ENCODE measurements around the gene KANK3. TPM values are rescaled to one million over a fixed set of nuclear protein-coding genes. Genes with fewer than 3 reads are reported as not detected.
"Not testable (repeated sequence)": the region's sequence is repeated elsewhere in the genome, so short reads cannot be mapped to it uniquely, and the experiment has no call there.

The KANK3 gene
- total RNA-seq, 3 donors from 2014 or later (not counting 1 experiment from before 2014, with no cell fraction given): 5.7 to 16.9 (median 8.4) TPM

GRCh38 chr19:8321067-8321985 lies 21.7 kb downstream of the KANK3 start, which contains the start of the genes NDUFA7 and RPS28:
Gene NDUFA7 (minus strand): TSS chr19:8321375. CDS start chr19:8321358, 17 bp downstream.
Gene RPS28 (plus strand): TSS chr19:8321496. CDS start chr19:8321531, 35 bp downstream.
- WGBS (ENCODE audit: insufficient coverage): under 1% methylated on average over 72 of the region's 72 CpGs
- DNase-seq (peak; percentile 98 to 99), ATAC-seq (peak; percentile 95 to 98 (median 97))
- Histone ChIP-seq H3K36me3 (ENCODE audit: control insufficient read depth, insufficient read depth, low read length) (peaks cover 21% of the 10 kb centered on the region), H3K27me3 (ENCODE audit: control insufficient read depth, insufficient read depth, low read length) (no peaks in the 10 kb centered on the region), H3K4me3 (ENCODE audit: low read length) (peak within 1 kb of the TSS; percentile 90), H3K4me1 (ENCODE audit: control insufficient read depth, insufficient read depth, low read length) (peaks cover 31% of the 10 kb centered on the region), H3K9me3 (ENCODE audit: control insufficient read depth, insufficient read depth, low read length) (no peaks in the 10 kb centered on the region), H3K27ac (ENCODE audit: low read length) (peak within 1 kb of the TSS; percentile 93)
- Mint-ChIP-seq H3K27me3 (ENCODE audit: low read depth in 2 of 2) (no peaks in the 10 kb centered on the region), H3K9me3 (no peaks in the 10 kb centered on the region), H3K4me1 (peaks cover 24 to 33% of the 10 kb centered on the region in 2 donors), H3K36me3 (no peaks in the 10 kb centered on the region), H3K4me3 (peak within 1 kb of the TSS; percentile 100), H3K27ac (peak within 1 kb of the TSS; percentile 99 to 100)
- TF ChIP-seq, protein P1, sequence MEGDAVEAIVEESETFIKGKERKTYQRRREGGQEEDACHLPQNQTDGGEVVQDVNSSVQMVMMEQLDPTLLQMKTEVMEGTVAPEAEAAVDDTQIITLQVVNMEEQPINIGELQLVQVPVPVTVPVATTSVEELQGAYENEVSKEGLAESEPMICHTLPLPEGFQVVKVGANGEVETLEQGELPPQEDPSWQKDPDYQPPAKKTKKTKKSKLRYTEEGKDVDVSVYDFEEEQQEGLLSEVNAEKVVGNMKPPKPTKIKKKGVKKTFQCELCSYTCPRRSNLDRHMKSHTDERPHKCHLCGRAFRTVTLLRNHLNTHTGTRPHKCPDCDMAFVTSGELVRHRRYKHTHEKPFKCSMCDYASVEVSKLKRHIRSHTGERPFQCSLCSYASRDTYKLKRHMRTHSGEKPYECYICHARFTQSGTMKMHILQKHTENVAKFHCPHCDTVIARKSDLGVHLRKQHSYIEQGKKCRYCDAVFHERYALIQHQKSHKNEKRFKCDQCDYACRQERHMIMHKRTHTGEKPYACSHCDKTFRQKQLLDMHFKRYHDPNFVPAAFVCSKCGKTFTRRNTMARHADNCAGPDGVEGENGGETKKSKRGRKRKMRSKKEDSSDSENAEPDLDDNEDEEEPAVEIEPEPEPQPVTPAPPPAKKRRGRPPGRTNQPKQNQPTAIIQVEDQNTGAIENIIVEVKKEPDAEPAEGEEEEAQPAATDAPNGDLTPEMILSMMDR (IDR thresholded peaks at IDR 0.05): no peak
- intact Hi-C loops (cut with micrococcal nuclease): loop anchor here (1.0 kb wide), 1 partner anchor 13 kb away; the partner anchor contains the start of gene CD320

- H3K36me3 ChIP-seq (ENCODE audit: control insufficient read depth, insufficient read depth, low read length): peaks cover 26% of the 10 kb centered on the region
- Mint-ChIP-seq H3K27ac (peak overlapping the region; percentile 99 to 100), H3K9me3 (no peaks in the 10 kb centered on the region), H3K4me3 (peak overlapping the region; percentile 100), H3K27me3 (ENCODE audit: low read depth in 2 of 2) (no peaks in the 10 kb centered on the region), H3K36me3 (no peaks in the 10 kb centered on the region), H3K4me1 (peaks cover 24 to 33% of the 10 kb centered on the region in 2 donors)
- no peaks in the 10 kb centered on the region for H3K27me3 ChIP-seq (ENCODE audit: control insufficient read depth, insufficient read depth, low read length)
- intact Hi-C loops (cut with micrococcal nuclease): loop anchor here (1.0 kb wide), 1 partner anchor 12 kb away; the partner anchor contains the start of gene CD320
- no peak for ATAC-seq
- H3K27ac ChIP-seq (ENCODE audit: low read length): peak overlapping the region; percentile 93
- no peak for DNase-seq
- H3K4me1 ChIP-seq (ENCODE audit: control insufficient read depth, insufficient read depth, low read length): peaks cover 31% of the 10 kb centered on the region
- TF ChIP-seq, protein P1 (IDR thresholded peaks at IDR 0.05): no peak
- no peaks in the 10 kb centered on the region for H3K9me3 ChIP-seq (ENCODE audit: control insufficient read depth, insufficient read depth, low read length)
- 4% methylated on average over 16 of the region's 16 CpGs for WGBS (ENCODE audit: insufficient coverage)
- H3K4me3 ChIP-seq (ENCODE audit: low read length): peak overlapping the region; percentile 90
Observed at GRCh38 chr19:8320564-8321066, 22.4 kb downstream of the KANK3 start.

DNA sequence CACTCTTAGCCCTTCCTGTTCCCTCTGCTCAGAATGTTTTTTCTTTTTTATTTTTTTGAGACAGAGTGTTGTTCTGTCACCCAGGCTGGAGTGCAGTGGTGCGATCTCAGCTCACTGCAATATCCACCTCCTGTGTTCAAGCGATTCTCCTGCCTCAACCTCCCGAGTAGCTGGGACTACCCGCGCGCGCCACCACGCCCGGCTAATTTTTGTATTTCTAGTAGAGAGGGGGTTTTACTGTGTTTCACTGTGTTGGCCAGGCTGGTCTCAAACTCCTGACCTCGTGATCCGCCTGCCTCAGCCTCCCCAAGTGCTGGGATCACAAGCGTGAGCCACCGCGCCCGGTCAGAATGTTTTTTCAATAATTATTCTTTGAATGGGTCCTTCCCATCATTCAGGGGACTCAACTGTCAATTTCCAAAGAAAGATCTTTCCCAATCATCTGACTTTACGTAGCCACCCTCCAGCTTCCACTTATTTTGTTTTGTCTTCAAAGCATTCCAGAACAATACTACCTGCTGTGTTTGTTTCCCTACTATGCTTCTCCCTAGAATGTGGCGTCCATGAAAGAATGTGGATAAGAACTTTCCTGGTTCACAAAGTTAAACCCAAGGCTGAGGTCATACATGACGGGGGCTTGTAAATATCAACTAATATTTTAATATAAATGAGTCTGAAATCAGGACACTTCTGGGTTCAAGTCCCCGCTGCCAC lies 23.1 kb downstream of the KANK3 start:
- H3K4me1 Mint-ChIP-seq: peaks cover 24 to 33% of the 10 kb centered on the region in 2 donors
- peak overlapping the region; percentile 99 to 100 for H3K27ac Mint-ChIP-seq
- H3K36me3 Mint-ChIP-seq: no peaks in the 10 kb centered on the region
- peak overlapping the region; percentile 100 for H3K4me3 Mint-ChIP-seq
- DNase-seq: no peak
- no peaks in the 10 kb centered on the region for H3K27me3 ChIP-seq (ENCODE audit: control insufficient read depth, insufficient read depth, low read length)
- no peaks in the 10 kb centered on the region for H3K9me3 Mint-ChIP-seq
- H3K27me3 Mint-ChIP-seq (ENCODE audit: low read depth in 2 of 2): no peaks in the 10 kb centered on the region
- intact Hi-C loops (cut with micrococcal nuclease): no loop called here
- peaks cover 31% of the 10 kb centered on the region for H3K4me1 ChIP-seq (ENCODE audit: control insufficient read depth, insufficient read depth, low read length)
- H3K9me3 ChIP-seq (ENCODE audit: control insufficient read depth, insufficient read depth, low read length): no peaks in the 10 kb centered on the region
- ATAC-seq: no peak
- WGBS (ENCODE audit: insufficient coverage): 94% methylated on average over 12 of the region's 19 CpGs
- H3K4me3 ChIP-seq (ENCODE audit: low read length): no peak overlapping the region
- TF ChIP-seq, protein P1 (IDR thresholded peaks at IDR 0.05): no peak
- H3K27ac ChIP-seq (ENCODE audit: low read length): peak overlapping the region; percentile 93
- H3K36me3 ChIP-seq (ENCODE audit: control insufficient read depth, insufficient read depth, low read length): peaks cover 33% of the 10 kb centered on the region

DNA sequence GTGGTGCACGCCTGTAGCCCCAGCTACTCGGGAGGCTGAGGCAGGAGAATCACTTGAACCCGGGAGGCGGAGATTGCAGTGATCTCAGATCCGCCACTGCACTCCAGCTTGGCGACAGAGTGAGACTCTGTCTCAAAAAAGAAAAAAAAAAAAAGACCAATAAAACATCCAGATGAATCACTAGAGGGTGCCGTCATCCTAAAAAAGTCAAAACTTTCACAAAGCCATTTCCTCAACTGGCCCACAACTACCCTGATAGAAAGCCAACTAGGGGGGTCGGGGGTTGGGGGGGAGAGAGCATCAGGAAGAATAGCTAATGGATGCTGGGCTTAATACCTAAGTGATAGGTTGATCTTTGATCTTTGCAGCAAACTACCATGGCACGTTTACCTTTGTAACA lies 24.2 kb downstream of the KANK3 start:
- H3K27ac Mint-ChIP-seq; intact Hi-C loops (cut with micrococcal nuclease); ATAC-seq; H3K4me3 ChIP-seq (ENCODE audit: low read length); H3K27me3 Mint-ChIP-seq (ENCODE audit: low read depth in 2 of 2); DNase-seq; H3K9me3 Mint-ChIP-seq; H3K27me3 ChIP-seq (ENCODE audit: control insufficient read depth, insufficient read depth, low read length); H3K9me3 ChIP-seq (ENCODE audit: control insufficient read depth, insufficient read depth, low read length); H3K36me3 Mint-ChIP-seq; H3K27ac ChIP-seq (ENCODE audit: low read length): not testable (repeated sequence)
- H3K4me1 ChIP-seq (ENCODE audit: control insufficient read depth, insufficient read depth, low read length): peaks cover 31% of the 10 kb centered on the region
- Mint-ChIP-seq H3K4me3 (peak overlapping the region; percentile 6), H3K4me1 (peaks cover 24 to 33% of the 10 kb centered on the region in 2 donors)
- H3K36me3 ChIP-seq (ENCODE audit: control insufficient read depth, insufficient read depth, low read length): peaks cover 27% of the 10 kb centered on the region
- 89% methylated on average over 7 of the region's 9 CpGs for WGBS (ENCODE audit: insufficient coverage)

Measured in natural killer cell (primary cell).